Muscle of arm (tissue), 12 donors: ENCODE data around the gene HDX. TPM values are rescaled to one million over a fixed set of nuclear protein-coding genes. Genes with fewer than 3 reads are reported as not detected.
"Not testable (repeated sequence)": the region's sequence is repeated elsewhere in the genome, so short reads cannot be mapped to it uniquely, and the experiment has no call there.

Source experiments
- DNase-seq: peaks from one replicate; pipeline ENCODE4 v3.0.0-alpha.2; 2013
- polyA plus RNA-seq, 12 donors: library from polyadenylated mRNA; unstranded; fragments of 120-200 nt; gene quantifications; one replicate each; pipeline ENCODE4 v1.2.1, GENCODE V29; 2013; ENCODE audit not compliant: insufficient read length in 12 of 12

HDX gene
- polyA plus RNA-seq, 12 donors: 3.4 to 5.8 (median 4.5) TPM; not detected in 1

DNA sequence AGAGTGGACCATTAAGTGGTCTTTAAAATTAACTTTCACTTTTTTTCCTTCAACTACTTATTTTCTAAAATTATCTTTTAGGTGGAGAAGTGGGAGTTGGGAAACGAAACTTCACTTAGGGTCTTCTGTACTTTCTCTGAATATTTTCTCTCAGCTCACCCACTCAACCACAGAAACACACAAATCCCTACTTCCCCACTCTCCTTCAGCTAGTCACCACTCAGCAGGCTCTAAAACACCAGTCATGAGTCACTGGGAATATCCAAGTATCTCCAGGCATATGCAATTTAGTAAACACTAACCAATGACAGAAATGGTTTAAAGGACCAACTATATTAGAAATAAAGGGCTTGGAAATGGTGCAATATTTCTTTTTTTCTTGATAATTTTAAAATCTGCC is 161.3 kb downstream of the HDX start:
- DNase-seq: no peak

DNA sequence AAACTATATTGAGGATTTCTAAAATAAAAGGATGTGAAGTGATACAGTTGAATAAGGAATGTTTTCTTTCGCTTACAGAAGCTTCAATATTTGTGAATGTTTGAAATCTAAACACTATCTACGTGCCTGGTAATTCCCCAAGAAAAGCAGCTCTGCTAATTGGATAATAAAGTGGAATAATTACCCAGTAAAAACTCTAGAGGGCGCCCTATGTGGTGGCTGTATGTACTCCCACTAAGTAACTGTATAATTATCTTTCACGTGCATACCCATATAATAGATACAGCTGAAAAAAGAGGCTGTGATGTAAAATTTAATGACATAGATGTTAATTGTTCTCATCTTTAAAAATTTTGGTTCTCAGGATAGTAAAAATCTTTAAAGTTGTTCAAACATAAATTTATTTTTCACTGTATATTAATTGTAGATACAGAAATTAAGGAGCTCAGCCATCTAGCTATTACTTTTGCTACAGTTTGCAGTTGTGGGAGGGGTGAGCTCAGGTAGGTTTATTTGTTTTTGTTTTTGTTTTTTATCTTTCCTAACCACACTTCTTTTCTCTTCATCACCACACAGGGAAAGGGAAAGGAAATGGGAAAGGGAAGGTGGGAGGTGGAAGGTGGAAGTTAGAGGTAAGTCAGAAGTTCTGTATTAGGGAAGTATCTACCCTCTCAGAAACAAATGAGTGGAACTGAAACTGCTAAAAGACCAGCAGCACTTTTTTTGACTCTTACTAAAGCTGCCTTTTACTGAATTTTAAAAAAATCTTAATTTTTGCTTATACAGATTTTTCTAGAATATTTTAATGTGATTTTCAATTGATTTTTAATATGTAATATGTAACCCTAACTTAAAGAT is 162.5 kb downstream of the HDX start:
- DNase-seq: no peak

DNA sequence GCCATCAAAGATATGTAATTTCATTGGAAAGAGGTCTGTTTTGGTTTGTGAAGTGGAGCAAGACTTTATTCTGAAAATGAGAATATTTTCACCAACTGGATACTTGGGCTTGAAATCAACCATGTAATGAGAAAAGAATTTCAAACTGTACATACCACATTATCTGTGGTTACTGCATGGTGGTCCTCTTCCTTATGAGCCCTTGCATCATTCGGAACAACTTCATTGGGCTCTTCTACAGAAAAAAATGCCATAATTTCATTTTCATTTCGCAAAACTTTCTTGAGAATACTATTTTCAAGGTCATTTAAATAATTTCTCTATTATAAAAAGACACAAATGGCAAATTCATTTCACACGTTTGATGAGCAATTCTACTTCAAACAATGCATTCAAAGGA is 165.6 kb downstream of the HDX start:
- no peak for DNase-seq

DNA sequence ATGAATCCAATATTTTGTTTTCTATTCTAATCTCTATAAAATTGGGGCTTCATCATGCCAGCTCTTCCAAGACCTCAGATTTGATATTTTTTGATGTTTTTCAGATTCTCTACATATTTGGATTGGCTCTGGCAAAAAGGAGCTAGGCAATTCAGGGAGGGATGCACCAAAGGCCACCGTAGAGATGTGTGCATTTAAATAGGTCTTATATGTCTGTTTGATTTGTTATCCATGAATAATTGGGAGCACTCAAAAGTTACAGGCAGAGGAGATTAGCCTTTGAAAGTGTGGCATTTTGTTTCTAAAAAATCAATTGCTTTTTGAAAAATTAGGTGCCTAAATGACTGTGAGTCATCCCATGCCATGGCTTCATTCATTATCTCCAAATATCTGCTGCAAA is 167.1 kb downstream of the HDX start:
- no peak for DNase-seq

DNA sequence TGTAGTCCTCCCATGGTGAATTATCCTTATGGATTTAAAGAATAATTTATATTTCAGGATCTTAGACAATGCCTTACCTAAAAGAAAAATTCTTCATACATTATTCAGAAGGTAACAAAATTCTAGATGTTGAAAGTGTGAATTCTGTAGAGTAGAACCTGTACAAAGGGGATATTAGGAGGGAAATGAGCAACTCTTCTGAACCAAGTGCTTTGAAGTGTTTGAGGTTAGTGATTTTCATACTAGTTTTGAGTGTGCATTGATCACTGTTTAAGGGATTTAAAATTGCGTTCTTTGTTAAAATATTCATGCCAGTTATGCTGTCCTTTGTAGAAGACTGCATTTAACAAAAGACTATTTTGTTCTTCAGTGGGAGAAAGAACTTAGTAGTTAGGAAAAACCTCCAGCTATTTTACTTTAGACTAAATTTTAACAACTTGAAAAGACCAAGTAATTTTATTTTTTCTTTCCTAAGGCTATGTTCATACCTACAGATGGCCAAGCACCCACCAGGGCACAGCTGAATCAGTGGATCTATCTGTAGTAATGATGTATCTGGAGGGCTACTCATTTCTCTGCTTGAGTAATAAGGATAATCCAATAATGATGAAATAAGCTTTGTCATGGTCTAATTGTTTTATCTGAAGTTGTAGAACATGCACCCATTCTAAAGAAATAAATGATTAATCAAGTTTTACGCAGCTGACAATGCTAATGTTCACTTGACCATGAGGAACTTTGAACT is 180.0 kb downstream of the HDX start:
- DNase-seq: no peak

DNA sequence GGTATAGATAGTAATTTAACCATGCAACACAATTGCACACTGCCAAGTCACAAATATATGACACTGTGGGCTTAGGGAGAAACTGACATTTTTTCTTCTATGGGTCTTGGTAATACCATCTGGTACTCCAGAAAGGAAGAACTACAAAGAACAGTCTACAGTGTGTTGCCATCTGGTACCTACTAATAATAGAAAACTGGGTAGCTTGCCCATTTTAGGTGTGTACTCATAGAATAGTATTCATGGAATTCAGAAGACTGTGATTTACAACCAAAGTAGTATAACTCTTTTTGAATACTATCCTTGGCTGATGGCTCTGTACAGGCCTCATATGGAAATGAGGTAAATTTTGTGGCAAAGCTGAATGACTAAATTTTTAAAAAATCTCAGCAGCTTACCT is 181.6 kb downstream of the HDX start:
- DNase-seq: no peak

DNA sequence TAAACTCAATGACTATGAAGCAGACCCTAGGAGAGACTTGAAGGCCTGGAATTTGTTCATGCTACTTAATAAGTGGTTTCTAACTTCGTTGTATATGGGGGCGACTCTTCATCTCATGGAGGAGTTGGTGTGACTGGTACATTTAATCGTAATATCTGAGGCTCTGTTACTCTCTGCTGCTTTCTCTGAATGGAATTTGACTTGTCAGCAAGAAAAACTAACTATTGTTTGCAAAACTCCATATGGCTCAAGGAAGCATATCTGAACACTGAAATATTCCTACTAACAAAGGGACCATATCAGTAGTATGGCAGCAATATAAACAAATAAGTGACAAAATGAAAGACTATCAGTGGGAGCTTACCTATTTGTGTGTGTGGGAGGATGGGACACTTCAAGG is 182.2 kb downstream of the HDX start:
- no peak for DNase-seq

DNA sequence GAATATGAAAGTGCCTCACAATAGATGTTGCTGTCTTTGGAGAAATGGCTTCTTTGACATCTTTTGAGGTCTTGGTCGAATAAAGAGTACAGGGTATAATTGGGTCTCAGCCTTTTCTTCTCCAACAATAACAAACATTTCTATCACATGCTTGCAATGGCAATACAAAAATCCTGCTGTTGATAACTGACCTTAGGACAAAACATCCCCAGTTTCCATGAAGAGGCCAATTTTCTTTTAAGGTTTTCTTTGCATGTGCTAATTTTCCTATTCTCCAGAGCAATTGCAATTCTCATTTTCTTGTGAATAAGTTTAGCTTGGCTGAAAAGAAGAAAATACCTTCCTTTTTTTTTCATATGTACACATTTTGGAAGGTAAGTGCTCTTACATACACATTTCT is 183.6 kb downstream of the HDX start:
- no peak for DNase-seq

DNA sequence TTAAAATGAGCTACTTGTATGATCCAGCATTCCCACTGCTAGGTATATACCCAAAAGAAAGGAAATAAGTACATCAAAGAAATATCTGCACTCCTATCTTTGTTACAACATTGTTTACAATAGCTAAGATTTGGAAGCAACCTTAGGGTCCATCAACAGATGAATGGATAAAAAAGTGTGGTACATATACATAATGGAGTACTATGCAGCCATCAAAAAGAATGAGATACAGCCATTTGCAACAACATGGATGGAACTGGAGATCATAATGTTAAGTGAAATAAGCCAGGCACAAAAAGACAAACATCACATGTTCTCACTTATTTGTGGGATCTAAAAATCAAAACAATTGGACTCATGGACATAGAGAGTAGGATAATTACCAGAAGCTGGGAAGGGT is 186.3 kb downstream of the HDX start:
- DNase-seq: not testable (repeated sequence)
